Measurements from ENCODE around the gene RBP3. TPM values are rescaled to one million over a fixed set of nuclear protein-coding genes. Genes with fewer than 3 reads are reported as not detected.

RBP3 gene
- total and polyA plus RNA-seq, 2 donors (not counting 3 experiments of a cell fraction or from before 2014, with no cell fraction given): not detected

DNA sequence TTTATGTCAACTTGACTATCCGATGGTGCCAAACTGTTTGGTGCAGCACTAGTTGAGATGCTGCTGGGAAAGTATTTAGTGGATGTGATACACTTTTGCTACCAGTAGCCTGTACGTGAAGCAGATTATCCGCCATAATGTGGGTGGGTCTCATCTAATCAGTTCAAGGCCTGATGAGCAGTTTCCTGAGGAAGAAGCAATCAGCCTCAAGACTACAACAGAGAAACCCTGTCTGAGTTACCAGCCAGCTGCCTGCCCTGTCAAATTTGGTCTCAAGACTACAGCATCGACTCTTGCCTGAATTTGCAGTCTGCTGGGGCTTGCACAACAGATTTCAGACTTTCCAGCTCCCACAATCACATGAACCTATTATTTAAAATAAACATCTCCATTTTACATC, 10.9 kb upstream of the RBP3 start:
- Histone ChIP-seq H3K27me3 (ENCODE audit: control insufficient read depth in 2 of 2, insufficient read depth in 2 of 2, low read length in 2 of 2) (peaks cover 0 to 8% of the 10 kb centered on the region in 2 experiments), H3K27ac (ENCODE audit: insufficient read depth, low read depth, low read length) (no peak overlapping the region), H3K79me2 (ENCODE audit: control insufficient read depth, insufficient read depth, low read length) (no peaks in the 10 kb centered on the region), H4K20me1 (replicated peaks; ENCODE audit: control insufficient read depth, extremely low read depth, insufficient read depth, low read length) (no peaks in the 10 kb centered on the region), H3K9ac (replicated peaks; ENCODE audit: extremely low read depth, insufficient read depth, low read length) (no peak overlapping the region), H3K4me1 (ENCODE audit: control insufficient read depth, extremely low read depth, insufficient read depth, low read length) (no peaks in the 10 kb centered on the region), H3K36me3 (ENCODE audit: control insufficient read depth in 2 of 2, extremely low read depth in 1 of 2, insufficient read depth in 2 of 2, low read length in 2 of 2) (no peaks in the 10 kb centered on the region), H3K9me3 (replicated peaks; ENCODE audit: control insufficient read depth, insufficient read depth, low read length) (no peaks in the 10 kb centered on the region), H3K4me3 (replicated peaks in 1 of 3; ENCODE audit: insufficient read depth in 1 of 3, low read depth in 1 of 3, low read length in 3 of 3) (no peak overlapping the region), H2AFZ (ENCODE audit: low read depth, low read length) (no peak overlapping the region), H3K4me2 (ENCODE audit: insufficient read depth, low read length) (no peak overlapping the region), H3K9me1 (replicated peaks; ENCODE audit: control insufficient read depth, extremely low read depth, insufficient read depth, low read length) (no peaks in the 10 kb centered on the region)
- TF ChIP-seq GATA2 (IDR thresholded peaks at IDR 0.05; ENCODE audit: insufficient read depth, insufficient read length, low read depth, low read length) (no peak), POLR2A (IDR thresholded peaks at IDR 0.05; ENCODE audit: low read depth, low read length) (no peak), FOS (IDR thresholded peaks at IDR 0.05; ENCODE audit: borderline replicate concordance, insufficient read depth, low read length) (no peak), JUN (IDR thresholded peaks at IDR 0.05; ENCODE audit: borderline replicate concordance, insufficient read depth, insufficient read length, low read depth) (no peak), EZH2 (IDR thresholded peaks at IDR 0.05; ENCODE audit: borderline replicate concordance, low read depth, low read length, severe bottlenecking) (no peak), POLR2AphosphoS5 (IDR thresholded peaks at IDR 0.05; ENCODE audit: insufficient read depth, low read depth, low read length) (no peak), MYC (IDR thresholded peaks at IDR 0.05; ENCODE audit: low read depth, low read length) (no peak)
- TF ChIP-seq, protein P1, sequence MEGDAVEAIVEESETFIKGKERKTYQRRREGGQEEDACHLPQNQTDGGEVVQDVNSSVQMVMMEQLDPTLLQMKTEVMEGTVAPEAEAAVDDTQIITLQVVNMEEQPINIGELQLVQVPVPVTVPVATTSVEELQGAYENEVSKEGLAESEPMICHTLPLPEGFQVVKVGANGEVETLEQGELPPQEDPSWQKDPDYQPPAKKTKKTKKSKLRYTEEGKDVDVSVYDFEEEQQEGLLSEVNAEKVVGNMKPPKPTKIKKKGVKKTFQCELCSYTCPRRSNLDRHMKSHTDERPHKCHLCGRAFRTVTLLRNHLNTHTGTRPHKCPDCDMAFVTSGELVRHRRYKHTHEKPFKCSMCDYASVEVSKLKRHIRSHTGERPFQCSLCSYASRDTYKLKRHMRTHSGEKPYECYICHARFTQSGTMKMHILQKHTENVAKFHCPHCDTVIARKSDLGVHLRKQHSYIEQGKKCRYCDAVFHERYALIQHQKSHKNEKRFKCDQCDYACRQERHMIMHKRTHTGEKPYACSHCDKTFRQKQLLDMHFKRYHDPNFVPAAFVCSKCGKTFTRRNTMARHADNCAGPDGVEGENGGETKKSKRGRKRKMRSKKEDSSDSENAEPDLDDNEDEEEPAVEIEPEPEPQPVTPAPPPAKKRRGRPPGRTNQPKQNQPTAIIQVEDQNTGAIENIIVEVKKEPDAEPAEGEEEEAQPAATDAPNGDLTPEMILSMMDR (IDR thresholded peaks at IDR 0.05; ENCODE audit: extremely low read depth in 1 of 2, insufficient read depth in 1 of 2, low read depth in 1 of 2, low read length in 2 of 2): no peak
- TF ChIP-seq, protein P2, sequence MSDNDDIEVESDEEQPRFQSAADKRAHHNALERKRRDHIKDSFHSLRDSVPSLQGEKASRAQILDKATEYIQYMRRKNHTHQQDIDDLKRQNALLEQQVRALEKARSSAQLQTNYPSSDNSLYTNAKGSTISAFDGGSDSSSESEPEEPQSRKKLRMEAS (IDR thresholded peaks at IDR 0.05; ENCODE audit: insufficient read depth, insufficient read length): no peak
- no TSS peak for BruUV-seq (replicated peaks)
- CTCF ChIA-PET: interaction anchor here (2.1 kb wide), 1 partner anchor 290 kb away, joined by 8 read pairs; no protein-coding TSS in a partner anchor
- FAIRE-seq: no peak
- intact Hi-C loops (cut with micrococcal nuclease): no loop called here
- no peak for DNase-seq (ENCODE audit: low read depth, low spot score)
- POLR2A ChIA-PET: no interaction called here
- dilution Hi-C loops (cut with MboI; ENCODE audit: extremely low pct_ligation_motif_present, low sequenced_read_pairs): no loop called here

All from endothelial cell of umbilical vein (primary cell).